ENCODE data around the gene MKNK1. TPM values are rescaled to one million over a fixed set of nuclear protein-coding genes. Genes with fewer than 3 reads are reported as not detected.

MKNK1 gene
- total RNA-seq, 1 donor: 17.7 TPM

DNA sequence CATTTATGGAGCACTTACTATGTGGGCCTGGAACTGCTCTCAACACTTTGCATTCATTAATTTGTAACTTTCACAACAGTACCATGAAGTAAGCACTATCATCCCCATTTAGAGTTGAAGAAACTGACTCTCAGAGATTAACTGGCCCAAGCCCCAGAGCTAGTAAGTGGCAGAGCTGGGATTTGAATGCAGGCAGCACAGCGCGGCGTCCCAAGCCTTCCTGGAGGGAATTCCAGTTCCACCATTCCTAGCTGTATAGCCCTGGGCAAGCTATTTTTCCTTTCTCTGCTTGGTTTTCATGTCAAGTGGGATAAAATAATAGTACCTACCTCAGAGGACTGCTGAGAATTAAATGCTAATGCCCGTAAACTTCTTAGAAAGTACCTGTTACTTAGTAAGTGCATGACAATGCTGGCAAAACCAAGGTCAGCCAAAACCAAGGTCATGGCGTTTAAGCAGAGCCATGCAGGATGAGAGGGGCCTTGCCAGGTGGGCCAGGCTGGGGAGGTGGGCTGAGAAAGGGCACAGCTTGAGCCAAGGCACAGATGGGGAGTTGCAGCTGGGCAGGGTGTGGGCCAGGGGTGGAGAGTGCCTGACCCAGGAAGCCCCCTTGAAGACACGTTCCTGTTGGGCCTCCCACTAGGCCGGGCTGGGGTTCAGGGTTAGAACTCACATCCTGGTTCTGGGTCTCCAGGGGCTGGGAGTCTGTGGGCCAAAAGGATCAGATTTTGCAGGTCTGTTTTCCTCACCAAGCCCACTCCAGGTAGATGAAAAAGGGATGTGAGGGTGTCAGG is 48.0 kb downstream of the MKNK1 start:
- DNase-seq (ENCODE audit: low read depth): no peak
- no peak overlapping the region for H3K4me3 ChIP-seq (ENCODE audit: low read depth, low read length)
- TF ChIP-seq, protein P1, sequence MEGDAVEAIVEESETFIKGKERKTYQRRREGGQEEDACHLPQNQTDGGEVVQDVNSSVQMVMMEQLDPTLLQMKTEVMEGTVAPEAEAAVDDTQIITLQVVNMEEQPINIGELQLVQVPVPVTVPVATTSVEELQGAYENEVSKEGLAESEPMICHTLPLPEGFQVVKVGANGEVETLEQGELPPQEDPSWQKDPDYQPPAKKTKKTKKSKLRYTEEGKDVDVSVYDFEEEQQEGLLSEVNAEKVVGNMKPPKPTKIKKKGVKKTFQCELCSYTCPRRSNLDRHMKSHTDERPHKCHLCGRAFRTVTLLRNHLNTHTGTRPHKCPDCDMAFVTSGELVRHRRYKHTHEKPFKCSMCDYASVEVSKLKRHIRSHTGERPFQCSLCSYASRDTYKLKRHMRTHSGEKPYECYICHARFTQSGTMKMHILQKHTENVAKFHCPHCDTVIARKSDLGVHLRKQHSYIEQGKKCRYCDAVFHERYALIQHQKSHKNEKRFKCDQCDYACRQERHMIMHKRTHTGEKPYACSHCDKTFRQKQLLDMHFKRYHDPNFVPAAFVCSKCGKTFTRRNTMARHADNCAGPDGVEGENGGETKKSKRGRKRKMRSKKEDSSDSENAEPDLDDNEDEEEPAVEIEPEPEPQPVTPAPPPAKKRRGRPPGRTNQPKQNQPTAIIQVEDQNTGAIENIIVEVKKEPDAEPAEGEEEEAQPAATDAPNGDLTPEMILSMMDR (IDR thresholded peaks at IDR 0.05; ENCODE audit: insufficient read depth, low read length): no peak

DNA sequence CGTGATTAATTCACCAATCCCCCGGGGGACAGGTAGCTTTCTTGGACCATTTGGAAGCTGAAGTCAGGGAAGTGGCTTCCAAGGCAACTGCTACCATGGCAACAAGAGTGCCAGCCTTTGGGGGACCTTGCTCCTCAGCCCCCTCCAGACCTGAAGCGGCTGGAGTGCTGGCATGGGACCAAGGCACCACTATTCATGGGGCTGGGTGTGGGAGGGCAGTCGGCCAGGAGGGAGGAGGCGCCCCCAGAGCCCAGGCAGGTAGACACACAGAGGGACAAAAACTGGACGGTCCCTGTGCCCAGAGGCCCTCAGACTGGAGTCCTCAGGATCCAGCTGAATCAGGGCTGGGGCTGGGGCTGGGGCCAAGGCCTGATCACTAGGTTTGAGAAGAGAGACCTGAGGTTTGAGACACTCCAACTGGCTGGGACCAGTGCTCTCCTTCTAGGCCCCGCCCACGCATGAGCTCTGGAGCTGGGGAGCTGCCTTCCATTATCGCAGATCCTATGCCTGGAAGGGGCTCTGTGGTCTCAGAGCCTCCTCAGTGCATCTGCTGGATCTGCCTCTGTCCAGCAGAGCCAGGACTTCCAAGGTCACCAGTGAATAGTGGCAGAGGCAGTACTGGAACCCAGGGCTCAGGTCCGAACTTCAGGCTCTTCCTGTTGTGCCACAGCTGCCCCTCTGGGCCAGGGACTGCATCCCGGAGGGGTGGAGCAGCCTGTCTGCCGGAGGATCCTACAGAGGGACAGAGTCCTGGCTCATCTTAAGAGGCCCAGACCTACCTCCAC is 49.3 kb downstream of the MKNK1 start:
- TF ChIP-seq, protein P1 (IDR thresholded peaks at IDR 0.05; ENCODE audit: insufficient read depth, low read length): no peak
- no peak for DNase-seq (ENCODE audit: low read depth)
- H3K4me3 ChIP-seq (ENCODE audit: low read depth, low read length): no peak overlapping the region

DNA sequence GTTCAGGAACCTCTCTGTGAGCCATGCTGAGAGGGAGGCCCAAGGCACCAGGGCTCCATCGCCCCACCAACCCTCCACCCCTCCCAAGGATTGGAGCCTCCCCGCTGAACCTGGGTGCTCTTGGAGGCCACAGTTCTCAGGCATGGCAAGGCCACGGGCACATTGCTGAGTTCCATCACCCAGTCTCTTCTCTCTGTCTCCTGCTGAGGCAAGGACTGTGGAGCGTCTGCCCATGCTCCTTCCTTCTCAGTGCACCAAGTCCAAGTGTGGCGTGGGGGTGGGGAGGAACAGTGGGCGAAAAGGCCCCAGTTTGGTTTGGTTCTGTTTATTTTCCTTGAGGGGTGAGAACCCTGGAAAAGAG is 49.9 kb downstream of the MKNK1 start:
- DNase-seq (ENCODE audit: low read depth): no peak
- TF ChIP-seq, protein P1 (IDR thresholded peaks at IDR 0.05; ENCODE audit: insufficient read depth, low read length): no peak
- H3K4me3 ChIP-seq (ENCODE audit: low read depth, low read length): no peak overlapping the region

DNA sequence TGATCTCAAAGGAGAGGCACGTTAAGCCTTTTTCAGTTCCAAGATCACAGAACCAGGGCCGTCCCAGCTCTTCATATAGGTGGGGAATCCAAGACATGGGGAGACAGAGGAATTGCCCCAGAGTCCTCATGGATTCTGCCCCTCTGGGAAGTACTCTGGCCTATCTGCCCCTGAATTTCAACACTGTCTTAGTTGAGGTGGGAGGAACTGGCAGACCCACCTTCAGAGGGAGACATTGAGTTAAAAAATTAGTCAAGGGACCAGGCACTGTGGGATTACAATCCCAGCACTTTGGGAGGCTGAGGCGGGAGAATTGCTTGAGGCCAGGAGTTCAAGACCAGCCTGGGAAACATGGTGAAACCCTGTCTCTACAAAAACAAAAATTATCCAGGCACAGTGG is 50.6 kb downstream of the MKNK1 start:
- no peak for DNase-seq (ENCODE audit: low read depth)
- TF ChIP-seq, protein P1 (IDR thresholded peaks at IDR 0.05; ENCODE audit: insufficient read depth, low read length): no peak
- H3K4me3 ChIP-seq (ENCODE audit: low read depth, low read length): no peak overlapping the region

DNA sequence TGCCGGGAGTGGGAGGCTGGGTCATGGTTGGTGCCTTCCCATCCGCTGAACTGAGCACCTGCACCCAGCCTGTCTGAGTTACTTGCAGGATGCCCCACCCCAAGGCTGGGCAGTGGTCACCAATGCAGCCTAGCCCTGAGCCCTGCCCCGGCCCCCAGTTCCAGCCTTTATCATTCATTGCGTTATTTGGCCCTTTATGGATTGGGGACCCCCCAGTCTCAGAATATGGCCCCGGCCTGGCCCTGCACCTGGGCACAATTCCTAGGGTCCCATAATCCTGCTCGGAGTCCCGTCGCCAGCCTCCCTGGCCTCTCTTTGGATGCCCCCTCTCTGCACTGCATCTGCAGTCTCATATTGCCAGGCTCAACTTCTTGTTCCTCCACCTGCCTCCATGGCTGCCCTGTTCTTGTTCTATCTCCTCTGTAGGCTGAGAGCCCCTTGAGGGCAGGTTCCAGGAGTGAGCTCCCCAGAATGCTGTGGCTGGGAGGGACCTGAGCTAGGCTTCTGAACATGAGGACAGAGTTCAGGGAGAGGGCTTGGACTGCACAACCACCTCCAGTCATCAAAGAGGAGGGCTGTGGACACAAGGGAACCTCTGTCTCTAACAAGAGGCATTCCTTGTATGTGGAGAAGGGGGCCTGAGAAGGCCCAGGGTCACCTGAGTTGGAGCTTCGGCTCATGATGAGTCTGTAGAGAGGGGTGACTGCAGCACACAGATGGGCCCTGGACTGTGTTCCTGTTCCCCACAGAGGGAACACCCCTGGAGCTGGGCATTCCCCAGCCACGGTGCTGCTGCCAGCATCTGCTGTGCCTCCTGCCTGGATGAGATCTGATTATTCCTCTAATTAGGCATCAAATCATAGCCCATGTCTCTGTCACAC is 51.5 kb downstream of the MKNK1 start:
- no peak overlapping the region for H3K4me3 ChIP-seq (ENCODE audit: low read depth, low read length)
- TF ChIP-seq, protein P1 (IDR thresholded peaks at IDR 0.05; ENCODE audit: insufficient read depth, low read length): no peak
- no peak for DNase-seq (ENCODE audit: low read depth)

DNA sequence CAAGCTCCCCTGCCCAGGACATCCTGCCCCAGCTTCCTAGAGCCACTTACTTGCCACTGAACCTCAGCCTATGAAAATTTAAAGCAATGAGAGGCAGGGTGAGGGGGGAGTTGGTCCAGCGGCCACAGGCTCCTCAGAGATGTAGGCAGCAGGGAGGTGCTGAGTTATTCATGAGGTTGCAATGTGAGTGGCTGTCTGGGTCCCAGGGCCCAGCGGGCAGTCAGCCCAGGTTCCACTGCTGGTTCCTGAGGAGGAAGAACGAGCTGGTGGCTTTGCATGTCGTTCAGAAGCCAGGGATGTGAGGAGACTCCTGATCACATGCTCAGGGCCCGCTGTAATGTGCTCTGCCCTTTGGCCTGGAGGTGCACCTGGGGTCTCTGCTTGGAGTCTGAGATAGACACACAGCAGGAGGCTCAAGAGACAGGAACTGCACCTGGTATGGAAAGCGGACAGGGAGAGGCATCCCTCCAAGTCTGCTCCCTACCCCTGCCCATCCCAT is 52.4 kb downstream of the MKNK1 start, which contains the start of gene KNCN:
Gene KNCN (minus strand): TSS at position 51 of the 499 bp plus-strand sequence. CDS start 432 bp downstream, outside the sequence.
- no peak for DNase-seq (ENCODE audit: low read depth)
- TF ChIP-seq, protein P1 (IDR thresholded peaks at IDR 0.05; ENCODE audit: insufficient read depth, low read length): no peak

More for the DNA sequence above, 52.4 kb downstream of the MKNK1 start, which contains the start of gene KNCN:
- no peak within 1 kb of the TSS for H3K4me3 ChIP-seq (ENCODE audit: low read depth, low read length)
